Adipocyte (in vitro differentiated cells): ENCODE measurements around the gene CD247.

ENCODE experiments used
- DNase-seq: peaks from one replicate; pipeline ENCODE4 v3.0.0-alpha.2; 2015; ENCODE audit warnings: low read depth
- H3K27me3 ChIP-seq: replicated peaks from 2 replicates; pipeline ENCODE4 v1.7.0; 2013; ENCODE audit warnings: mild to moderate bottlenecking, low read length, moderate library complexity; ENCODE audit not compliant: control insufficient read depth, insufficient read depth
- H3K36me3 ChIP-seq: 2 replicates; pipeline ENCODE4 v1.7.0; 2013; ENCODE audit warnings: low read length, mild to moderate bottlenecking, moderate library complexity; ENCODE audit not compliant: control insufficient read depth, insufficient read depth, severe bottlenecking
- H3K4me1 ChIP-seq: 2 replicates; pipeline ENCODE4 v1.7.0; 2013; ENCODE audit warnings: mild to moderate bottlenecking, low read length, moderate library complexity; ENCODE audit not compliant: control insufficient read depth, insufficient read depth
- H3K4me3 ChIP-seq: 2 replicates; pipeline ENCODE4 v1.7.0; 2013; ENCODE audit warnings: mild to moderate bottlenecking, low read length, moderate library complexity
- H3K9ac ChIP-seq: 2 replicates; pipeline ENCODE4 v1.7.0; 2013; ENCODE audit warnings: mild to moderate bottlenecking, low read length, moderate library complexity
- H3K9me3 ChIP-seq: 2 replicates; pipeline ENCODE4 v1.7.0; 2013; ENCODE audit warnings: mild to moderate bottlenecking, low read length, moderate library complexity; ENCODE audit not compliant: control insufficient read depth

CD247 gene

DNA sequence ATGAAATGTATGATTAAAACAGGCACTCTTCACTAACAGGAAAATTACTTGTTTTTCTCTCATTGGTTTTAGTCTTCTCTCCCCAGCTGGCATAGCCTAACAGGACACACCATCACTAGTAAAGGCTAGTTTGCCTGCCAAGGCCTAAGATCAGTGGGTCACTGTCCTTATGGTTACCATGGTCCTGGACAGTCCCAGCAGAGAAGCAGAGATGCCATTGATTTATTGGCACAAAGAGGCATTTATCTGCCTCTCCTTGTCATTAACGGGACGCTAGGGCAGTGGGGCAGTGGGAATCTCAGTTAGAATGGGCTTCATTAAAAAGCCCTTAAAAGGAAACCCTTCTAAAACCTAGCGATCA is 13.9 kb downstream of the CD247 start:
- DNase-seq, result no peak

DNA sequence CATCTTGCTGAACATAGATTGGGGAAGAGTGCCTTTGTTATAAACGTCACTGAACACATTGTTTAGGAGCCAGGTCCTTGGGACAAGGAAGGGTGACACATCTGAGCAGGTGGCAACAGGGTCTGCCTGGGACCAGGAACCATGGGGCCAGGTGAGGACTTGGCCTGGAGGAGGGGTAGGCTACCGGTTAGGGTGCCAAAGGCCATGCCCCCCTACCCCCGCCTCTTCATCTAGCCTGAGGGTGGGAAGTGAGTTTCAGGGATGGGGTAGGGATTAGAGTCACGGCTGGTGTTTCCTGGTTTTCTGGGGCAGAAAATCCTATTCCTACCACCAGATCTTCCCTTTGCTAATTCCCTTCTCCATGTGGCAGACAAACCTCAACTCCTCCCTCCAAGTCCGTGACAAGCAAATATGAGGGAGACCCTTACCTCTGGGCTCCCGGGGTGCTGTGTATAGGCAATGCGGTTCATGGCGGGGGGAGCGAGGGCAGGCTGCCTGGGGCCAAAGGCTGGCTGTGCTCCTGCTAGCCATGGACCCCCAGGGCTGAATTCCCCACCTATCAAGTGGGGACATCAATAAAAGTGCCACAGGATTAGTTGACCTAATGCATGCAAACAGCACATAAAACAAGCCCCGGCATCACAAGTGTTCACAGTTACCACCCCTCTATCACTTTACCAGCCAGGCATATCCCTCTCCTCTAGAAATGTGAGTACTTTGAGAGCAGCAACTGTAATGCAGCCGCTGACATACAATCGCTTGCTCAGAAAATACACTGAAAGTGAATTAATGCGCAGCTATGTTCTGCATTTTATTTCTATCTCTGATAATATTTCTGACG is 14.5 kb downstream of the CD247 start:
- Histone ChIP-seq H3K36me3 (no peaks in the 10 kb centered on the region), H3K4me1 (no peaks in the 10 kb centered on the region), H3K9ac (no peak overlapping the region), H3K9me3 (no peaks in the 10 kb centered on the region), H3K4me3 (no peak overlapping the region), H3K27me3 (peaks cover 38% of the 10 kb centered on the region)
- DNase-seq, result no peak

More for the DNA sequence above, 13.9 kb downstream of the CD247 start:
- H3K27me3 ChIP-seq, result peaks cover 40% of the 10 kb centered on the region
- H3K36me3 ChIP-seq, result no peaks in the 10 kb centered on the region
- H3K9ac ChIP-seq, result no peak overlapping the region
- no peaks in the 10 kb centered on the region for H3K9me3 ChIP-seq
- H3K4me3 ChIP-seq, result no peak overlapping the region
- no peaks in the 10 kb centered on the region for H3K4me1 ChIP-seq

DNA sequence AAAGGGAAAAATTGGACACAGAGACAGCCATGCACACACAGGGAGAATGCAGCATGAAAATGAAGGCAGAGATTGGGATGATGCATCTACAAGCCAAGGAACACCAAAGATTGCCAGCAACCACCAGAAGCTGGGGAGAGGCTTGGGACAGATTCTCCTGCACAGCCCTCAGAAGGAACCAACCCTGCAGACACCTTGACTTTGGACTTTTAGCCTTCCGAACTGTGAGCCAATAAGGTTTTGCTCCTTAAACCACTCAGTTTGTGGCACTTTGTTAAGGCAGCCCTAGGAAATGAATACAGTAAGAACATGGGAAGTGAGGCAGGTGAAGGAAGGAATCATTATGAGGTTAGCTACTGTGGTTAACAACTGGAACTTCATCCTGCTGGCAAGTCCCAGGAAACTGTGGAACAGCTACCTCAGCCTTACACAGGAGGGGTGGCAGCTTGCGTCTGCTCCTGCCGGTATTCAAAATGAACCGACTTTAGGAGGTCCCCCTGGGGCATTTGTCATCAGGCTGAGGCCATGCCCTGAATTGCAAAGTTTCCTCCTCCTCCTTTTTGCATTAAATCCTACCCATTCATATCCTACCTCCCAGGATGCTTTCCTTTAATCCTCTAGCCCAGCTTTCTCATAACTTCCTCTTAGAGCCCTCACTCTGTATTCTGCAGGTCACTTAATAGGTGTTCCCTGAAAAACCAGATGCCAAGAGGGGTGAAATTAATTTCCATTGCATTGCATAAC is 15.4 kb downstream of the CD247 start:
- Histone ChIP-seq H3K4me1 (no peaks in the 10 kb centered on the region), H3K4me3 (no peak overlapping the region), H3K27me3 (peaks cover 47% of the 10 kb centered on the region), H3K9ac (no peak overlapping the region), H3K9me3 (no peaks in the 10 kb centered on the region), H3K36me3 (no peaks in the 10 kb centered on the region)
- DNase-seq, result no peak

DNA sequence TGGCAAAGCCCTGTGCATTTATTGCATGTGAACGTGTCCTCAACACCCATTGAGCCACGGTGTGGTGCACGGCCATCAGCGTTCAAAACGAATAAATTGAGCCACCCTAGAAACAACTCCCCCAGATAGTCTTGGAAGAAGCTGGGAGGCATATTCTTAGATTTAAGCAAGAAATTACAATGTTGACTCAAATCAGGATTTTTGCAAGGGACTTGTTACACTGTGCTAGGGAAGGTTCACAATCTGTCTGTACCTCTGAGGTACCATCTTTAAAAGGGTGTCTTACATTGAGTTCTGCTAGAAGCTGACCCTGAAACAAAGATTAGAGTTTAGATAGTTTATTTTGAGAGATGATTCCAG is 16.2 kb downstream of the CD247 start:
- H3K27me3 ChIP-seq, result peaks cover 54% of the 10 kb centered on the region
- H3K36me3 ChIP-seq, result no peaks in the 10 kb centered on the region
- no peak overlapping the region for H3K9ac ChIP-seq
- H3K9me3 ChIP-seq, result no peaks in the 10 kb centered on the region
- no peak for DNase-seq
- no peak overlapping the region for H3K4me3 ChIP-seq
- H3K4me1 ChIP-seq, result no peaks in the 10 kb centered on the region

DNA sequence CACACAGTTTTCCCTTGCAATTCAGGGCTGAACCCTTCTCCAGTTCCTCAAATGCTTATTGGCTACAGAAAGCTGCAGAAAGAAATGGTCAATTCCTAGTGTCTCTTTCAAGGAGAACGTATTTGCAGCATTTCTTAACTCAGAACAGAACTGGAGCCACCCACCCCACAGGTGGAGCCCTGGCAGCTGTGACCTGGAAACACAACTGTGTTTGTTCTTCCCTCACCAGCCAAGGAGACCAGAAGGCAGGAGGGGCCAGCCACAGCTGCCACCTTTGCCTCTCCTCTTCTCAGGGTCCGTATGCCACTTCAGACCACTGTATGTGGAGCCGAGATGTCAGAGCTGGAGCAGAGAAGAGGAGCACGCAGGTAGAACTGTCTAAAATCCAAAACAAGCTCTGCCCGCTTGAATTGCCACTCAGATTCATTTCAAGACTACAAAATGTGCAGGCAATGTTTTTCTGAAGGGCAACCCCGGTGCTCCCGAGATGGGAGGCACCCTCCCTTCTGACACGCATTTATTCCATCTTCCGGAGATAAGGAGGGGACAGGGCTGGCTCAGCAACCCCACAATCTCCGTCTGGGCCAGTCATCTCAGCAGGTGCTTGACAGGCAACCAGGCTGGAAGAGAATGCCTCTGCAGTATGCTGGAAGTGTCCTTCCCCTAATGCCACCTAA is 16.7 kb downstream of the CD247 start:
- H3K4me3 ChIP-seq, result no peak overlapping the region
- no peak for DNase-seq
- H3K27me3 ChIP-seq, result peaks cover 59% of the 10 kb centered on the region
- no peaks in the 10 kb centered on the region for H3K36me3 ChIP-seq
- H3K9me3 ChIP-seq, result no peaks in the 10 kb centered on the region
- H3K4me1 ChIP-seq, result no peaks in the 10 kb centered on the region
- H3K9ac ChIP-seq, result no peak overlapping the region

DNA sequence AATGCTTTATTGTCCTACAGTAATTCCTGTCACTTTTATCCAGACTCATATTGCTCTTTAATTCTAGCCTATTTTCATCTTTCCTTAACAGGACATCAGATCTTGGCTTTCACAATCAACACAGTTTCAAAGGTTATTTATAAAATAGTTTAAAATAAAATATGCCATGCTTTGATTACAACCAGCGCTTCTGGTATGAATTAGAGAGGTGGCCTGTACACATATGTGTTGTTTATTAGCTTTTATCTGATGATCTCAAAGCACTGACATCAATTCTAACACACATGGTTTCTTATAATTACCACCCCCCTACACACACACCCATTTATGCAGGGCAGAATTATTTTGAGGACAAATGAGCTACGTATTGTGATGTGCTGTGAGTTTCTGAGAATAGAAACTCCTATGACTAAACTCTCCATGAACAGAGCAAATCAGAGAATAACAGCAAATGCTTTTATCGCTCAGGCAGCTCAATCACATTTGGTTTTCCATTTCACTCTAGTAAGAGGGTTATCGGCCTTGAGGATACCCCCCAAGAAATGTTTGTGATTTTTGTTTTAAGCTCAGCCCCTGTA is 18.0 kb downstream of the CD247 start:
- Histone ChIP-seq H3K4me1 (no peaks in the 10 kb centered on the region), H3K27me3 (peaks cover 66% of the 10 kb centered on the region), H3K4me3 (no peak overlapping the region)

DNA sequence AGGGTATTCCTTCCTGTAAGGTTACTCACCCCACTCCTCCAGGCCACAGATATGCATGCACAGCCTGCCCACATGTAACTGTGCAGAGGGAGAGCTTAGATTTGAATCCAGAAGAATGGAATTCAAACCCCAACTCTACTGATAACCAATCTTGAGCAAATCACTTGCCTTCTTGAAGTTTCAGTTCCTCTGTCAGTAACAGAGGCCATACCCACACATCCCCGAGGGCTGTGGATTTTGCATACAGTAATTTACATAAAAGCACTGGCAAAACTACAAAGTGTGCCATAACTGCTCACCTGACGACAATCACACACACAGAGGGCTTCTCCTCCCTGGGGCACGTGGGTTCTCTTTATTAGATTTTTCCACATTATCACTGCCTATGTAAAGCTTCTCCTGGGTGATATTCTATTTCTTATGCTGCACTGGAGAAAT is 18.6 kb downstream of the CD247 start:
- no peak for DNase-seq
- no peak overlapping the region for H3K9ac ChIP-seq
- H3K4me3 ChIP-seq, result no peak overlapping the region
- no peaks in the 10 kb centered on the region for H3K4me1 ChIP-seq
- no peaks in the 10 kb centered on the region for H3K9me3 ChIP-seq
- no peaks in the 10 kb centered on the region for H3K36me3 ChIP-seq
- peaks cover 72% of the 10 kb centered on the region for H3K27me3 ChIP-seq

More for the DNA sequence above, 18.0 kb downstream of the CD247 start:
- no peaks in the 10 kb centered on the region for H3K36me3 ChIP-seq
- H3K9me3 ChIP-seq, result no peaks in the 10 kb centered on the region
- no peak overlapping the region for H3K9ac ChIP-seq
- DNase-seq, result no peak

DNA sequence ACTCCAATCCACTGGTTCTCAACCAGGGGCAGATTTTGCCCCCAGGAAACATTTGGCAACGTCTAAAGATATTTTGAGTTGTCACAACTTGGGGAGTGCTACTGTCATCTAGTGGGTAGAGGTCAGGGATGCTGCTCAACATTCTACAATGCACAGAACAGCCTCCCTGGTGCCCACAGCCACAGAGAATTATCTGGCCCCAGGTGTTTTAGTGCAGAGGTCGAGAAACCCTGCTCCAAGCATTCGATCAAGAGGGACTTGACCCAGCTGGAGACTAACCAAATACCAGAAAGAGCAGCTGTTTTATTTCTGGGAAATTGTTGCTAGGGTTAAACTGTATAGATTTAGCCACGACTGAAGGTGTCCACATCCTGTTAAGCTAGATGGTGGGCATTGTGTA is 19.2 kb downstream of the CD247 start:
- no peaks in the 10 kb centered on the region for H3K9me3 ChIP-seq
- DNase-seq, result no peak

DNA sequence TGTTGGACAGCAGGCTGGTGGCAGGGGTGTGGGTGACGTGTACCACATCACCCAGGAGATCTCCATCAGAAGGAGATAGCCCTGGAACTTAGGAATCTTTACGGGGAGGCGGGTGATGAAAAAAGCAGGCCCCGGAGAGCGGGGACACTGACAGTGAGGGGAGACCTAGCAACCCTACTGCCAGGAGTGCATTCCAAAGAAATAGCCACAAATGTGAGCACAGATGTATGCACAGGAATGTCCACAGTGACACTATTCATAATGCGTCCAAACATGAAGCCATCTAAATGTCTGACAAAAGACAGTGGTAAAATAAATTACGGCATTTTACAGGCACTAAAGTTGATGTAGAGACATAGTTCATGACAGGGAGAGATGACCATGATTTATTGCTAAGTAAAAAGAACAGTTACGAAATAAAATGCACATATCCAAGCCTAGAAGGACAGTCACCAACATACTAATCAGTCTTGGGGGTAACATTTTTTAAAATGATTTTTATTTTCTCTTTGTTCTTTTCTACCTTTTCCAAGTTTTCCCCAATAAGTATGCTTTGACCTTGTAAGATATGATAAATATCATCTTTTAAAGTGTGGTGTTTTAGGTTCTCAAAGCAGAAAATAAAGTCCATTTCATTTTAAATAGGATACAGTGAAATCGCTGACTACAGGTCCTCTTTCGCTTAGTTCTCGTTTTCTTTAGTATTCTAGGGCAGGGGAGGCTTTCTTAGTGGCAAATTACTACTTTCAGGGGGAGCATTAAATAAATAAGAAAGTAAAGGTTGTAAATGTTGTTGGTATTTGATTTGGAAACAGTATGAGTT is 21.3 kb downstream of the CD247 start:
- H3K9ac ChIP-seq, result no peak overlapping the region
- DNase-seq, result no peak
- H3K36me3 ChIP-seq, result no peaks in the 10 kb centered on the region
- H3K9me3 ChIP-seq, result no peaks in the 10 kb centered on the region
- peaks cover 70% of the 10 kb centered on the region for H3K27me3 ChIP-seq
- H3K4me1 ChIP-seq, result no peaks in the 10 kb centered on the region
- H3K4me3 ChIP-seq, result no peak overlapping the region

More for the DNA sequence above, 19.2 kb downstream of the CD247 start:
- Histone ChIP-seq H3K4me3 (no peak overlapping the region), H3K27me3 (peaks cover 72% of the 10 kb centered on the region), H3K9ac (no peak overlapping the region), H3K4me1 (no peaks in the 10 kb centered on the region), H3K36me3 (no peaks in the 10 kb centered on the region)

DNA sequence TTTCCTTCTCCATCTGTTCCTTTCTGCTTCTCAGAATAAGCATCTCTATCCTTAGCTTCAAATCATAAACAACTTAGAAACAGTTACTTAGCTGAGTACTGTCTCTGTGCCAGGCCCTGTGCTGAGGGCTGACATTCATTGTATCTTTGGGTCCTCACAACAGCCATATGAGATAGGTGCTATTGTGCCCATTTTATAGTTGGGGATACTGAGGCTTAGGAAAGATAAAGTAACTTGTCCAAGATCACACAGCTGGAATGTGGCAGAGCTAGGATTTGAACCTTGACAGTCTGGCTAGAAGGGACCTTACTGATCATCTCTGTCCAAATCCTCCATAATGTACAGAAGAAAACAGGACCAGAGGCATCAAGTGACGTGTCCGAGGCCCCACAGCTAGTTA is 25.0 kb downstream of the CD247 start:
- Histone ChIP-seq H3K4me1 (no peaks in the 10 kb centered on the region), H3K9ac (no peak overlapping the region), H3K27me3 (peaks cover 62% of the 10 kb centered on the region), H3K36me3 (no peaks in the 10 kb centered on the region), H3K9me3 (no peaks in the 10 kb centered on the region), H3K4me3 (no peak overlapping the region)
- DNase-seq, result no peak
